Endothelial cell of hepatic sinusoid (primary cell): ENCODE results near the gene KDELR3.

Experiments
- in situ Hi-C: cut with HindIII; loops from 2 replicates; pipeline ENCODE4 v1.10.0; 2017; ENCODE audit warnings: low sequenced_read_pairs

KDELR3 gene

DNA sequence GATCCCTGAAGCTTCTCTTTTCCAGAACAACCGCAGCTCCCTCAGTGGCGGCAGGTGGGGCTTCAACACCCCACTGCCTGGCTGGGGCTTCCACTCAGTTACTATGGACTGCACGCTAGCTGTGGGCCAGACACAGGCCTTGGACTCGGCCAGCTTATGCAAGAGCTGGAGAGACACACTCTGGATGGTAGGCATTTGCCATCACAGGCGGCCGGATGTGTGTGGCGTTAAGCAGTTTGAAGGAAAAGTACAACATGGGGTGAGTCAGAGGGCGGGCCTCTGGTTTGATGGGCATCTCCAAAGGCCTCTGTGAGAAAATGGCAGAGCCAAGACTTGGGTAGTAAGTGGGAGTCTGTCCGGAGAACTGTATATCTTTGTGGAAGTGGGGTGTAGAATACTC lies 30.5 kb upstream of the KDELR3 start:
- in situ Hi-C loops = no loop called here

DNA sequence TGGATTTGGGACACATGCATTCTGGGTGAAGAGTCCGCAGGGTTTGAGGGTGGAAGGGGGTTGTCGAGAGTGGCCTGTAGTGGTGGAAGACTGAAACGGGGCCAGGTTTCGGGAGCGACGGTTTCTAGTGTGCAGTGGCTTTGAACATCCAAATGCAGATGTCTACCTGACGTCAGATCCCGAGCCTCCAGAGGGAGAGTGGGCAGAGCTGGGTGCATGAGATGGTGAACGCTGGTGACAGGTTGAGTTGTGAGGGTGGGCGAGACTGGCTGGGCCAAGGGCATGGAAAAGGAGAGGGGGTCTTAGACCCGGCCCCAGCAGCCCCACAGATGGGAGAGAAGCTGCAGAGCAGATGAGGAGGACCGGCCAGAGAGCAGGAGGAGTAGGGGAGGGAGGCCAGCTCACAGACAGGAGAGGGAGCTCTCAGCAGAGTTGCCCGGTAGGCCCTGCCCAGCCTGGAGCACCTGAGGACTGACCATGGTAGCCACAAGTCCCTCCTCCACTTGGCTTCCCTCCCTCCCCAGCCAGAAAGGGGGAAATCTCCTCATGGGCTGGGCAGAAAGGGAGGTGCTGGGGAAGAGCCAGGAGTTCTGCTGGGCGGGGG lies 27.0 kb upstream of the KDELR3 start:
- in situ Hi-C loops = no loop called here

DNA sequence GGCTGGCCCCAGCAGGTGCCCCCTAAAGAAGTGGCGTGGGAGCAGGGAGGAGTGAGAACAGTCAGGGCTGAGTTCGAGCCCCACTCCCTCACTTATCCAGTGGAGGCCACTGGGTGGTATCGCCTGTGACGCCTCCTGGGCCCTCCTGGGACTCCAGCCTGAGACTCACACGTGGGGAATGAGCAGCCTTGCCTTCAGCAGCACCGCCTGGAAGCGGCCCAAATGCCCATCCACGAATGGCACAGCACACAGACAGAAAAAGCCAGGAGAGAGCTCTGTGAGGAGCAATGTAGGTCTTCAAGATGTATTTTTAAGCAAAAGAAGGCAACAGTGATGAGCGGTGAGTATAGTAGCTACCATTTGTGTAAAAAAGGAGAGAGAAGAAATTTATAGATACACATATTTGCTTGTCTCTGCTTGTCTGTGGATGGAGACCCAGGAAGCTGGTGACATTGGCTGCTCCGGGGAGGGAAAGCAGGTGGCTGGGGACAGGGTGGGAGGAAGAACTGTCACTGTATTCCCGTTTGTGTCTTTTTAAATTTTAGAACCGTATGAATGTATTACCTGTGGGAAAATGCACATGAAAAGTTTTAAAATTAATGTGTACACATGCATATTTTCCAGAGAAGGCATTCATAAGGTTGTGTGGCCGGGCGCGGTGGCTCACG lies 26.1 kb upstream of the KDELR3 start:
- in situ Hi-C loops = no loop called here

DNA sequence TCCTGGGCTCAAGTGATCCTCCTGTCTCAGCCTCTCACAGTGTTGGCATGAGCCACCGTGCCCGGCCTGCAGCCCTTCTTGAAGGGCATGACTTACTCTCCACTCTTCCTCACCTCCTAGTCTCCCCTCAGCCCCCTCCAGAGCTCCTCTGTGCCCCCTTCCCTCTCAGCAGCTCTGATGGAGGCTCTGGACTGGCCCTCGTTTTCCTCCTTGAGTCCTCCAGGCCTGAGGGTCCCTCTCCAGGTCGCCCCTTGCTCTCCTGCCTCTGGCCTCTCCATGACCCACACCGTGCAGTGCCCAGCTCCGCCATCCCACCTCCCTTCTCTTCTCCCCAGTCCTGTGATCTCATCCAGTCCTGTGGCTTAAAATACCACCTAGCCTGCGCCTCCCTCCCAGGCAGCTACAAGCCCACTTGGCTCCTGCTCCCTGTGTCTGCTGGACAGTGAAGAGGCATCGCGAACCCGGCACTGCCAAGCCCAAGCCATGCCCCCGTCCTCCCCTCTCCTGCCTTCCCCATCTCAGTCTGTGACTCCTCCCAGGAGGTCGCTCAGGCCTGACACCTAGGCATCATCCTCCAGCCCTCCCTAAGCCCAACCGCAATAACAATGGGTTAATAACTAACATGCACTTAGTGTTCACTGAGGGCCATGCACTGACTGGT lies 24.8 kb upstream of the KDELR3 start:
- in situ Hi-C loops = no loop called here

DNA sequence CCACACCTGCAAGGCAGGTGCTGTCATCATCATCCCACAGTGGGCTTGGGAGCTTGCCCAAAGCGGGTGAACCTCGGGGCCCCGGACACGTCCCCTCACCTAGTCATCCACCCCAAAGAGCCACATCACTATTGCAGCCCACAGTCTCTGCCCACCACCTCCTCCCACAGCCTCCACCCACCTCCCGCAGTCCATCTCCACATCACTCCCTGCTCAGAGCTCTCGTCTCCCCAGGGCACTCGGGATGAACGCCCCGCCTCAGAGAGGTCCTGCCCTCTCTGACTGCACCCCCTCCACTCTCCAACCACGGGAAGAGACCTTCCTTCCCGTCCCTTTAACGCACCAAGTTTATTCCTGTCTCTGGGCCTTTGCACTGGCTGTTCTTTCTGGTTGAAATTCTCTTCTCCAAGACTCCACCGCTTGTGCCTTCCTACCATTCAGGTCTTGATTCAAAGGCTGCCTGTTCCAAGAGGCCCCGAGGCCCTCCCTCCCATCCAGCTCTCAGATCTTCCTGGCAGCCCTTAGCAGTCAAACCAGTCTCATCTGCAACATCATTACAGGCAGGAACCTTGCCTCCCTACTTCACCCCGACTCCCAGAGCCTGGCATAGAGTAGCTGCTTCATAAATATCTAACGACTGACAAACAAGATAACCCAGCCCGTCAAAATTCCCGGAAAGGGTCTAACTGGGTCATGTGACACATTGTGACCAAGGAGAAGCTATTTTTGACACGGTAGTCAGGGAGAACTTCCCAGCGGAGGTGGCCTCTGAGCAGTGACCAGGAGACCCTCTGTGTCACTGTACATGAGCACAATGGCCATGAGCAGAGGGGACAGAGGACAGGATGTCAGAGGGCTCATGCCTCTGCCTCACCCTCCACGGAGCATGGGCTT lies 24.0 kb upstream of the KDELR3 start:
- in situ Hi-C loops = no loop called here

DNA sequence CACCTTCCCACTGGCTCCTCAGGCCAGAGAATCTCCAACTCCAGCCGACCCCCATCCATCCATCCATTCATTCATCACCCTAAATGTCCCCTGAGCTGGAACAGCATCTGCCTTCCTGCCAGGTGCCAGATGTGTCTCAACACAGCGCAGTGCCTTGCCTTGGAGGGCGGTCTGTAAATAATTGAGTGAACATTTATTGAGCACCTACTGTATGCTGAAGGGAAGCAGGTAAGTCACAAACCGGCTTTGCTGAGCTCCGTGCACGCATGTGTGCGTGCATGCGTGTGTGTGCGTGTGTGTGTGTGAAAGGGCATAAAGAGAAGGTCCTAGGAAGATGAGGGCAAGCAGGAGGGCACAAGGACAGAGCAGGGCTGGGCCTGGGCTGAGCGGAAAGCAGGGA lies 23.1 kb upstream of the KDELR3 start:
- in situ Hi-C loops = no loop called here

DNA sequence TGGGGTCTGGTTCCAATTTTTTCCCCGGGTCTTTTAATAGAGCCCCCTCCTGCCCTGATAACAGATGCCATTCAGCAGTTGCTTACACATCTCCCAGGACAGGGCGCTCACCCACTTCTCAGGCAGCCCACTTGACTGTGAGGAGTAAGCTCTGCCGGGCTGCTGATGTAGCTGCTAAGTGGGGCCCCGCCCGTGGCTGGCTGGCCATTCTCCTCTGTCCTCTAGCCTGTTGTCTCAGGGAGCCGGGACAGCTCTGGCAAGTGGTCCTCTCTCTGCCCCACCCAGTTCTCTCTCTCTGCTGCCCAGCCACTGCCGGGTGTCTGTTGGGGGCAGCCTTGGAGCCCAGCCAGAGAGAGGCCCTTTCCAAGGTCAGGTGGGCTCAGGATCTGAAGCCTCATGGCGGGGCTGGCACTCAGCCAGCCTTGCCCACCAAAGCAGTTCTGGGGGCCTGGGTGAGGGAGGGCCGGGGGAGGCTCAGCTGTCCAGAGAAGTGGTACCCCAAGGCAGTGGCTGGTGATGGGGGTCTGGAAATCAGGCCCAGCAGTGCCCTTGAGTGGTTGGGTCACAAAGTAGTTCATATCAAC lies 21.8 kb upstream of the KDELR3 start:
- in situ Hi-C loops = no loop called here

DNA sequence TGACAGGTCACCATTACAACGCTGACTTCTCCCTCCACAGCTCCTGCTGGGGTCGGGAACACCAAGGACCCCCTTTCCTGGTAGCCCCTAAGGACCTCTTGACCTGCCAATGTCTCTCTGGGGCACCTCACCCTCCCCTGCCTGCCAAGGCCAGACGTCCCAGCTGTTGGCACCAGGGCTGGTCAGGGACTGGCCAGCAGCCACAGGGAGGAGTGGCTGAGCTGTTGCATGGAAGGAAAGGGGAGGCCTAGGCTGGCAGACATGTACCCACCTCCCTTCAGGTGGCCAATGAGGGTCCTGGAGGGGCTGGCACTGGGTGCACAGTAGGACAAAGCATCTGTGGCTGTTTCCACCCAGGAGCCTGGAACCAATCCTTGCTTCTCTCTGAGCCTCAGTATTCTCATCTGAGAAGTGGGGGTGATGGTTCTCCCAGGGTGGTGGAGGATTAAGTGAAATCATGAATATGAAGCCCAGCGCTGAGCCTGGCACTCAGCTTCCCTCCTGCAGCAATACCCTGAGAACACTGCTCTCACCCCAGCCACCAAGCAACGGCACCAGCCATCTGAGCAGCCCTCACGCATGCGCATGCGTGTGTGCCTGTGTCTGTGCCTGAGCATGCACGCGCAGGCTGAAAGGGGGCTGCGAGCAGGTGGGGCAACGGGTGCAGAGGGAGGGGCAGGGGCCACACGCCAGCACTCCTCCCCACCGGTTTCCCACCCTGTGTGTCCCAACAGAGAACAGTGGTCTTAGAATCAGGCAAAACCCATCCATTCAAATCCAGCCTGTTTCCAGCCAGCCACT lies 18.8 kb upstream of the KDELR3 start:
- in situ Hi-C loops = no loop called here

DNA sequence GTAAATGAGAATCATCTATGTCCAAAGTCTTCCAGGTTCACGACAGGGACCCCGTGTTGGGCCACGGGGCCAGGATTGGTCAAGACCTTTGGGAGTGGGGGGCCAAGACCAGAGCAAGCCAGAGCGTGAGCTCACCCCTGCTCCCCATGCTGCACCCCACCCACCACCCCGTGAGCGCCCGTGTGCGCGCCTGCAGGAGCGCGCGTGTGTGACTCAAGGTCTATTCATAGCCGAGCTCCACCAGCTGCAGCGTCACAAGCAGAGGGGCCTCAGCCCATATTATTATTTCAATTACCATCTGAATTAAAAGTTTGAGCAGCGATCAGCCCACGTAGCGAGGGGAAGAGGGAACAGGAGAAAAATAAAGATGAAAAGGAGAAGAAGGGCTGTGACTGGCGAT lies 18.1 kb upstream of the KDELR3 start:
- in situ Hi-C loops = no loop called here

DNA sequence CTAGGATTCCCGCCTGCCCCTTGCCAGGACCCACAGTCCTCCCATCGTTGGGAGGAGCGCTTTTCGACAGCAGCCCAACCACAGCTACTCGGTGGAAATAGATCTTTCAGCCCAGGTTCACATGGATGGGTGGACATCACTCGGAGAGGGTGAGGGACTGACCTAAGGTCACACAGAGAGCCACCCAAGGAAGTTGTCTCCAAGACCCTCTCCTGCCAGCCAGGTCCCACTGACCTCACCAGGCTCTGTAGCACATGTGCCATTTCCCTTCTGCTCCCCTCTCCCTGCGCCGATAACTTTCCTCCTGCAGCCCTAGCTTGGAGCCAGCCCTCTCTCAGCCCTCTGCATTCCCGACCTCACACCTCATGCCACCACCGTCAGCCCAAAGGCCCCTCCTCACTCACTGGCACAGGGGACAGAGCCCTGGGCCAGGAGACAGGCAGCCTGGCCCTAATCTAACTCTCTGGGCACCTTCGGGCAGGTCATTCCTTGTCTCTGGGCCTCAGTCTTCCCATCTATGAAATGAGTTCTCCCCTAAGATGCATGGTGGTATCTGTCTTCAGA lies 17.6 kb upstream of the KDELR3 start:
- in situ Hi-C loops = no loop called here

DNA sequence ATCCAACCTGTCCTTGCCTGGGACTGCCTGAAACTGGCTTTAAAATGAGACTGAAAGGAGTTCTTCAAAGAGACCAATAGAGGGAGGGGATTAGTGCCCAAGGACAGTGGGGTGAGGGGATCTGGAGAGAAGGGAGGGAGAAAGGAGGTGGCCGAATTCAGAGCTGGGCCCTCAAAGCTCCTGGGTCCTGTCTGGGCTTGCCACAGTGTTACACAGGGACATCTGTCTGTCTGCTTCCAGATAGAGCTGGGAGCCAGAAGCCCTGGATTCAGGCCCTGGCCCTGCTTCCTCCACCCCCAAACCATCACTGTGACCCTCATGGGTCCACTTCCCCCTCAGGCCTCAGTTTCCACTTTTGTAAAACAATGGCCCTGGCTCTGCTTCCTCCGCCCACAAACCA lies 16.5 kb upstream of the KDELR3 start:
- in situ Hi-C loops = no loop called here

DNA sequence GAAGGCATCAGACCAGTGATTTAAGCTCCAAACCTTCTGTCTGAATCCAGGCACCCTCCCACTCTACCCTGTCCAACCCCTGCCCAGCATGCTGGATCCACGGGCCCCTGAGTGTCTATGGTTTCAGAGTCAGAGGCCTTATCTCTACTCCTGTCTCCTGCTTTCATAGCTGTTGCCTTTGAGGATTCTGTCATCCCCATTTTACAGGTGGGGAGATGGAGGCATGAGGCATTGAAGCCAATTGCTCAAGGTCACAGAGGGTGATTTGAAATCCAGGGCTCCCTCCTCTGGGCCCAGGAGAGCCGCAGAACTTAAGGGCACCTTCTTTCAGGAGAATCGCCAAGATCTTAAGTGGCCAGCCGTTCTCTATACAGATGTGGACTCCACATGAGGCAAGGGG lies 16.0 kb upstream of the KDELR3 start:
- in situ Hi-C loops = no loop called here

DNA sequence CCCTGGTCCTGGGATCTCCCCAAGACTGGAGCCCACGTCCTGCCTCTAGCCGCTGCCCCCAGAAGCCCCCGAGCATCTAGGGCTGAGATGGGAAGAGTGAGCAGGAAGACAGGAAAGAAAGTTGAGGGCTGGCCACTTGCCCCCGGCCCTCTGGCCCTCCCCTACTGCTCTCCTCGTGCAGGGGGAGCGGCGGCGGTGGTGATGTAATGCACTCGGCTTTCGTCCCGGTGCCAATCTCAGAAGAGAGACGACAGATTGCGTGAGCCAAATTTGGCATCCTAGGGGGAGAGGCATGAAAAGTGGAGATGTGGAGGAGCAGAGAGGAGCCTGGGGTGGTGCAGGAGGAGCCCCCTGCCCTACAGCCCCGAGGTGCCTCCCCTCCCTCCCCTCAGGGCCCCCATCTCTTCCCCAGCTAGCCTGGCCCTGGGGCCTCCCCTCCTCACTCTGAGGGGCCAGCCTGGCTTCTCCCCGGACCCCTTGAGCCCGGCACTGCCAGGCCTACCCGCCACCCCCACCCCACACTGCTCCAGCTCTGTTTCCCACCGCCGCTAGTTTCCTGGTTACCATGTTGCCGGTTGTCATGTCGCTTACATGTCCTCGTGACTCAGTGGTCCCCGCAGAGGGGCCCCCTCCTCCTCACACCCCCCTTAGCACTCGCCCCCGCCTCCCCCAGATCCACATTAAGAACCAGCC lies 15.4 kb upstream of the KDELR3 start:
- in situ Hi-C loops = no loop called here

DNA sequence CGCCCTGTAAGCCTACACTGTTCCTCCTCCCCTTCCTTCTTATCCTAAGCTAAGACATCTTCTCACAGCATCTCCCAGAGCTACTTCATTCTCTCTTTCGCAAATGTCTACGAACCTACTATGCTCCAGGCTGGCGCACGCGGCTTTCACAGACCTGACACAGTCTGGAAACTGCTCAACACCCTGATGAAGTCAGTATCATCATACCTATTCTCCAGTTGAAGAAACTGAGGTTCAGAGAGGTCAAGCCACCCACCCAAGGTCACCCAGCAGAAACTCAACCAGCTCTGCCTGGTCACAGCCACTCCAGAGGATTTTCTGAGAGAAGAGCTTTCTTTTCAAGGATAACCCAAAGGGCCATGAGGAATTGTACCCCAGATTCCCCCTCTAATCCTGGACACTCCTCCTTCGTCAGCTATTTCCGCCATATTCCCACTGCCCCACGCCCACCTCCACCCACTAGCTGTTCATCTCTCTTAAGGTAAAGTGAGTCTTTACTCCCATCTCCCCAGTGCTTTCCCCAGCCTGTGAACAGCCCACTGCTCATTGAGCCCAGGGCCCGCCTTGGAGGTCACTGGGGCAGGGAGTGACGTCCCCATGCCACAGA lies 14.7 kb upstream of the KDELR3 start:
- in situ Hi-C loops = no loop called here

DNA sequence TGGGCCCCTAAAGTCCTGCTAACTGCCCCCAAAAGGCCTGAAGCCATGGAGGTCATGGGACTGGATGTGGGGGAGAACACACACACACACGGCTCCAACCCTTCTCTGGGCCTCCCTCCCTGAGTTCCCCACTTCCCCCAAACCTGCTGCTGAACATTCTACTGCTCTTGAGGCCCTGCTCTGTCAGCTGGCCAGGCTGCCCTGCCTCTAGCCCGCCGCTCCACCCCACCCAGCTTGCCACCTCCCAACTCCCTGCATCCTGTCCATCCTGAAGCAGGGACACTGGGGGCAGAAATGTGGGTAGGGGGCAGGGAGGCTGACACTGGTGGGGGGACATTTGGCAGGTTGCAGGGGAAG lies 13.9 kb upstream of the KDELR3 start:
- in situ Hi-C loops = no loop called here

DNA sequence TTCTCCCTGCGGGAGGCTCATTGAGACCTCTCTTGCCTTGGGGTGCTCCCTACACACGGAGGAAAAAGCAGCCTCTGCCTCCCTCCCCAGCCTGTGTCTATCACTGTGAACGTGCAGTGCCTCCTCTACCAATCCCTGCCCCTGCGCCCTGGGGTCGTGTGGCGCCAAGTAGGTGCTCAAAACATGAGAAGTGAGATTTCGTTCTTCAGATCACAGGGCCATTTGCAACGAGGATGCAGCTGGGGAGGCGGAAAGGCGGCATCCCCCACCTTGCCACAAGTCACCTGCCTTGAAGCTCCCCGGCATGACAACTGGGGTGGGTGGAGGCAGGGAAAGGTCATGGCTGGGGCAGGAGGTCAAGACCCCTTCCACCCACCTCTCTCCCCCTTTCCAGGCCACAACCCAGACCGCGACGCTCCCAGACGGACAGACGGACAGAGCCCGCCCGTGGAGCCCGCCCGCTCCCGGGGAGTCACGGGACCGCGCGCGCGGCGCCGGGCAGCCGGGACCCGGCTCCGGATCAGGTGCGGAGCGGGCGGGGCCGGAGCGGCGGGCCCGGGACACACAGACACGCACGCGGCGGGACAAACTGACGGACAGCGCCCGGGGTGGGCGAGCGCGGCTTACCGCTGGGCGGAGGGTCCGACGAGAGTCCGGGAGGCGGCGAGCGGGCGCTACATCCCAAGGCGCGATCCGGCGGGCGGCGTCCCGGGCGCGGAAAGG lies 13.4 kb upstream of the KDELR3 start:
- in situ Hi-C loops = no loop called here

DNA sequence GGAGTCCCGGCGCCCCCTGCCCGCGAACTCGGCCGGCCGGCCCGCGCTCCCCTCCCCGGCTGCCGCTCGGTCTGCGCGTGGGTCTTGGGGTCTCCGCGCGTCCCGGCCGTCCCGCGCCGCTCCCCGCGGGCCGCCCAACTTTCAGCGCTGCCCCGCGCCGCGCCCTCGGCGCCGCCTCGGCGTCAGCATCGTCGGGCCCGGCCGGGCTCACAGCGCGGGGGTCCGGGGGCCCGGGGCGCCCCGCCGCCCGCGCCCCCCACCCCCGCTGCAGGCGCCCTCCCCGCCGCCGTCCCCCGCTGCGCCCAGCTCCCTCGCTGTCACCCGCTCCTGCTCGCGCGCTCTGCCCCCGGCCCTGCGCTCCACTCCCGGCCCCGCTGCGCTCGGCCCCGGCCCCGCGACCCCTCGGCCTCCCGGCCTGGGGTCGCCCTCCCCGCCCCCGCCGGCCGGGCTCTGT lies 12.8 kb upstream of the KDELR3 start, which contains the start of gene KCNJ4:
Gene KCNJ4, minus strand, starts transcription at position 124 of the 454 bp plus-strand sequence. CDS start 27,067 bp downstream, outside the sequence.
- in situ Hi-C loops = no loop called here
